GM15510 (cell line): ENCODE data around the gene VTI1A.

Experiments
- POLR2A ChIP-seq: IDR thresholded peaks from 3 replicates; pipeline ENCODE4 v1.6.1; 2011; ENCODE audit warnings: borderline replicate concordance; ENCODE audit not compliant: insufficient read length; ENCODE audit errors: extremely low read depth

VTI1A gene

DNA sequence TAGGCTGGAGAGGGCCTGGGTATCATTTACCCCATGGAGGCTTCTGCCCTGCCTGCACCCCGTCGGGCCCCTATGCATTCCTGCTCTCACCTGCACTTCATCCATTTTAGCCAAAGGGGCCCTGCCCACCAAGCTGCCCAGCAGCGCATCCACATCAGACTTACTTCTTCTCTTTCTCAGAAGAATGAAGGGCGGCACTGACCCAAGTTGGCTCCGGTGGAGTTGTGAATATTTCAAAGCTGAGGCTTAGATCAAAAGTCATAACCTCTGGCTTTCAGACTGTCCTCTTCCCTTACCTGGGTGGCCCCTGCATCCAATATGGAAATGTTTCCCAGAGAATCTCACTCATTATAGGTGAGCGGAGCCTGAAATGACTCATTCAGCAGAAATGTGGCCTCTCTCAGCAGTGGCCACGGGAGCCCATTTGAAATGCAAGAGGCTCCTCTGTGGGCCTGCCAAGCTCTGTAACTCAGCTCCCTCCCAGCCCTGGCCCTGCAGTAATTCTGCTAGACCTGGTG, 385.4 kb downstream of the VTI1A start:
- TF ChIP-seq POLR2A = no peak

DNA sequence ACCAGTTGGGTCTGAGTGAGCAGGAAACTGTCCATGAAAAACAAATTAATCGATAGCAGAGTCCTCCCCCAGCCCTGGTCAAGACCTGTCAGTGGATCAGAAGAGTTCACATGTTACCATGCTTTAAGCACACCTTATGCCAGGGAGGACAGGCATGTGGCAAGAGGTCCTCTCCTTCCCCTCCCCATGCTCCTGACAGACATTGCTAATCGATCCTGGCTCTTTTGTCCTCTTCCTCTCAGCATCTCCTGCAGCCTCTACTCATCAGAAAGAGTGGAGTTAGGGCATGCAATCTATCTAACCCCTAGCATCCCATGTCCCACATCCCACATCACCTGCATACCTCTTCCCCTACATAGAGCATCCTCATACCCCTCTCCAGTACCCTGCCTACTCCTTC, 385.9 kb downstream of the VTI1A start:
- no peak for TF ChIP-seq POLR2A

DNA sequence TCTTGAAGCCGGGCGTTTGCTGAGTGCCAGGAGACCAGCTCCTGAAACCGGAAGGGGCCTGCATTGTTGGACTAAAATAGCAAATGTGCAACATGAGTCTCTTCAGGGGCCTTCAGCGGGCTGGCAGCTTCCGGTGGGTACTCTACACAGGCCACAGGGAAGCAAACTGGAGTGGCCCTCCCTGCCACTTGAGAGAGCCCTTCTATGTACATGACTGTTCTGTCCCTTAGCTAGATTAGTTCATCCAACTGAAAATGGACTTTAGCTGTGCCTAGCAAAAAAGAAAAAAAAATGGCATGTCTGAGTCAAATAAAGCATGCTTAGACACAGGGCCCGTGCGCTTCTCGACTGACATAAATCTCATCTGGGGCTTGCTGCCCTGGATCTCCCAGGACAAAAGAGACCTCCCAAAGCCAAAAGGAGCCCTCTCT, 387.8 kb downstream of the VTI1A start:
- no peak for TF ChIP-seq POLR2A

DNA sequence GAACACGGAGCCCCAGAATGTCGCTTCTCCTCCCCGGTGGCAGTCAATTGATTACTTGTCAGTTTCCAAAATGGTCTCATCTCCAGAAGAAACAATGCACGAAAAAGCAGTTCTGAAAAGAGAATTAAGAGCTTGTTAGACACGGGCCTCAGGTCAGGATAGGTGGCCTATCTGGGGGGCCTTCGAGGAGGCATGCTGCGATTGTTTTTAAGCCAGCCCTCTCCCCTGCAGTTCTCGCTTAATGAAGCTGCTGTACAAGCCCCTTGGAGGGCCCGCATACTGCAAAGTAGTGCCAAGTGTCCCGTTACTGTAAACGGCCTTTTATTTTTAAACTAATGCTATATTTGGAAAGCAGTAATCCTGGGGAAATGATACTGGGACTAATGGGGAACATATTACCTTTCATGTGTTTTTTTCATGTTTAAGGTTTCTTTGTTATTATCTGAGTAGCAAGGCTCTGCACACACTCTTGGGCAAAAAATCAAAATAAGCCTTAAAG, 388.3 kb downstream of the VTI1A start:
- TF ChIP-seq POLR2A = no peak

DNA sequence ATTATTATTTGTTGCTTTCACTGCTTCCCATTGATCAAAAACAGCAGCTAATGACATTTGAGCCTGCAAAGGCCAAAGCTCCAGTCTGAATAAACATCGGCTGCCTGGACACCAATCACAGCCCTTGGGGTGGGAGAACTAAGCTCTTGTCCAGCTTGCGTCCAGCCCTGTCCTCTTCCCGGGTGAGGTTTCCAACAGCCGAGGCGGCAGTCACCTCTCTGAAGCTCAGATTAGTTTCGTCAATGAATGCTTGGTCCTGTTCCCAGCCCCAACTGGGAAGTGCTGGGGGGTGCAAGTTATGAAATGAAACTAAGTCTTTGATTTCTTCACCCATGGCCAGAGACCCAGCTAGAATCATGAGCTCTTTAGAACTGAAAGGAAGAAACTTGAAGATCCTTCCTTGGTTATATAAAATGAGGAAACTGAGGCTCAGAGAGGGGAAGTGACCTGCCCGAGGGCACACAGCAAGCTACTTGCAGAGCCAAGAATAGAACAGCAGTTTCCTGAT, 389.0 kb downstream of the VTI1A start:
- no peak for TF ChIP-seq POLR2A

DNA sequence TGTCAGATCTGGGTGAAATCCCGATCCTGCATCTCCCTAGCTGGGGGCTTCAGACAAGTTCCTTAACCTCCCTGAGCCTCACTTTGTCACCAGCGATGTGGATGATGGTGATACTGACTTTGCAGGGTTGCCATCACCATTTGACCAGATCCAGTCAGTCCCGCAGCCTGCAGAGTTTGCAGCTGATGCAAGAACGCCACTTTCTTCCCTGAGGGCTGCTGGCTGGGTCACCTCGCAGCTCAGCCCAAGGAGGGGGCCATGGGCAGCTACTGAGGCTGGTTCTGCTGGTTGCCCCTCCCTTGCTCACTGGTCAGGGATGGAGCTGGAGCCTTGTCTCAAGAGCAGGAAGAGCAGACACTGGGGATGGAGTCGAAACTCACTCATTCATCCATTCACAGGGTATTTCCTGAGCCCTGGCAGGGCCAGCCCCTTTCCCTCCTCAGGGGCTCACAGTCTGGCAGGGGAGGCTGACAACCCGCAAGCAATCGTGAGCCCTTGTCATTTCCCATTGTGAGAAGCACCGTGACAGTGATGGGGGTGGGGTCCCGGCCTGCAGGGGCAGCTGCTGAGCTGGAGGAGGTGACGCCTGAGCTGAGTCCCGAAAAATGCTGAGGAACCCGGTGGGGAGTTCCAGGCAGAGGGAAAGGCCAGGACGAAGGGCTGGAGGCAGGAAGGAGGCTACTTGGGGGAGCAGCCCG, 391.9 kb downstream of the VTI1A start:
- TF ChIP-seq POLR2A = no peak

DNA sequence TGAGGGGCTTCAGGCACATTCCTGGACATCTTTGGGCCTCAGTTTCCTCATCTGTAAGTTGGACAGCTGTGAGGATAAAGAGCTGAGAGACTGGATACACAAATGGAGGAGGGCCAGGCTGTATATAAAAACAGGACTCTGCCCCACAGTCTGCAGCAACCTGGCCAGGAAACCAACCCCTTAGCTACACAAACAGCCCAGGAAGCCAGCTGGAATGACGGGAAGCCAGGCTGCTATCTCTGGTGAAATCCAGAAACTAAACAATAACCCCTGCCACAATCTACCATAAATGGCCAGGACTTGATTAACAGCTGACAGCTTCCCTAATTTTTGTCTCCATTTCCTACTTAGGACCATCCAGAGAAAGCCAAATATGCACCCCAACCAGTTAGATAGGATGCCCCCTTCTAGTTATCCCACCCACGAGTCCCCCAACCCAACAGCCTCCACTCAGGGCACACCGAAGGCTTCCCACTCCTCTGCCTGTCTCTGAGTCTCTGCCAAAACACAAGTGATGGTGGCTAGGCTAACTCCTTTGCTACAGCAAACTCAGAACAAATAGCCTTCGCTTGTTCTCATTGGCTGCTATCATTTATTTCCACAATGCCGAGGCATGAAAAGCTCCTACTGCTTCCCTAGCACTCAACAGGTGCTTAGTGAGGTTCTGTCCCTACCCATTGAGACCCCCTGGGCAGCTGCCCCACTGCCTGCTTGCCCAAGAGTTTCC, 393.1 kb downstream of the VTI1A start:
- no peak for TF ChIP-seq POLR2A

DNA sequence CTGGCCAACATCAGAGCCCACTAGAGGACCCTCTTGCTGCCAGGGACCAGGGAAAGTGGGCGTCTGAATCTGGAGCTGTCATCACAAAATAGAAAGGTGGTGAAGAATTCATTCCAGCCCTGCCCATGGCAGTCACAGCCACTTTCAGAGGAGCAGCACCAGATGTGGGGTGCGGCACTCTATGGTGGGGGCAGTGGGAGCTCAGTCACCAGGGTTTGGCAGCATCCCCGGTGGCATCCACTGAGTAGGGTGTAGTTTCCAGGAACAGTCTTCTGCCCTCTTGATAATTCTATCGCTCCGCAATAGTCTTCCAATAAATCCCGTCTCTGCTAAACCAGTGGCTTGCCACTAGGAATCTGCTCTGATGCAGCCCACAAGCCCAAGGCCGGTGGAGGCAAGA, 394.5 kb downstream of the VTI1A start:
- TF ChIP-seq POLR2A = no peak

DNA sequence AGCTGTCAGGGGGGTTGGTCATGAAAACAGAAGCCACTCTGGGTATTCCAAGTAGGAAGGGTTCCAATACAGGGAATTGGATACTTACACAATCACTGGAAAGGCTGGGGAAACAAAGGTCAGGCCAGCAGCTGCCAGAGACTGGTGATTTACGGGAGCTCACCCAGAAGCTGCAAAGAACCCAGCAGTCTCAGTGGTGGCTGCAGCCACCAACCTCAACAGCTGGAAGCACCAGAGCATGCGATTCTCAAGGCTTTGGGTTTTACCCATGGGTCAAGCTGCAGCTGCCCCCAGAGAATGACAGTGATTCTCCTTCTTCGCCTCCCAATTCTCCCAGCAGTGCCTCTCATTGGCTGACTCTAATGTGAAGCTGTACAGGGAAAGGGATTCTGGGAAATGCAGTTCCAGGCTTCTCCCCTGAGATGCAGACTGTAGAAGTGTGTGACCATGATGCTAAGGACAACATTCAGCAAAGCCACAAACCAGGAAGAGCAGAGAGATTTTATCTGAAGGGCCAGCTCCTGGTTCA, 395.9 kb downstream of the VTI1A start:
- no peak for TF ChIP-seq POLR2A

DNA sequence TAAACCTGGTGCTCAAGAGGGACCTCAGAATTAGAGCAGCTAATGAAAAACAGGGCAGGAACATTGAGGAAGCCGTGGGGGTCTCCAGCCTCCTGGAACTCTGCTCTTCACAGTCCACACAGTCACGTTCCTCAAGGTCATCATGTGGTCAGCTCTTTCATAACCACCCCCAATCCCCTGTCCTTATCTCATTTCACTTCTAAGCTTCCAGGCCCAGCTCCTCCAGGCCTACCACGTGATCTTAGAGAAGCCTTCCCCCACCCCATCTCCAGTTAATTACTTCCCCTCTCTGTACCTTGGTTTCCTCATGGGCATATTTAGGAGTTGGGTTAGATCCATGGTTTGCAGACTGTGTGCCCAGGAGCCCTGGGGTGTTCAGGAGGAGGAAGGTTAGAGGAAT, 396.6 kb downstream of the VTI1A start:
- TF ChIP-seq POLR2A = no peak

DNA sequence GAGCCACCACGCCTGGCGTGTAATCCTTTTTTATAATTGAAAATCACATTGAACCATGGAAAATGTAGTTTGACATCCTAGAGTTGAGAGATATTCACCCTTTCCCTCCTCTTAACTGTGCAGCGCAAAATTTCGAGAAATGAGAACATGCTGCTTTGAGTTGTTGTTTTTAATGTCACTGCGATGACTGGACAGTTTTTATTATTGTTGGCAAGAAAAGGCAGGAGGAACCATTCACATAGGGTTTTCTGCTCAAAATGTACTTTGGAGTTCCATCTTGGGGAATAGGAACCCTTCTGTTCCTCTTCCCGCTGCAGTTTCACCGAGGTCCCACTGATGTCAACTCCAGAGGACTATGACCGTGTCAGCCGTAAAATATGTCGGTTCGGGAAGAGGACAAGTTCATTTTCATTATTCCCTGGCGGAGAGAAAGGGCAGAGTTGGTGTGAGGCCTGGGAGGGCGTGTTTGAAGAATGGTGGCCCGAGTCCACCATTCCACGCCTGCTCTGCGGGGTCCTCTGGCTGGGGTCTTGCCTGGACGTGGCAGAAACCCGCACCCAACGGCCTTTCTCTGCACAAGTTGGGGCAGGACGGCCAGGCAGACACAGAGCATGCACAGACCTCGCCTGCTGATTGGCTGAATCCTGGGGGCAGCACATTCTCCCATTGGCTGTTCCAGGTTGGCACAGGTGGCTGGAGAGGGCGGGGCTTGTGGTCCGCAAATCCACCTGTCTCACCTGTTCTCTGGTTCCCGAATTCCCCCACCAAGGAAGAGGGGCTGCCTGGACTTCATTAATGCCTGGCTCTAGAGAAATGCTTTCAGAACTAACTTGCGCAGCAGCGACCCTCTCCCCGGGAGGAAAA, 397.9 kb downstream of the VTI1A start:
- TF ChIP-seq POLR2A = no peak

DNA sequence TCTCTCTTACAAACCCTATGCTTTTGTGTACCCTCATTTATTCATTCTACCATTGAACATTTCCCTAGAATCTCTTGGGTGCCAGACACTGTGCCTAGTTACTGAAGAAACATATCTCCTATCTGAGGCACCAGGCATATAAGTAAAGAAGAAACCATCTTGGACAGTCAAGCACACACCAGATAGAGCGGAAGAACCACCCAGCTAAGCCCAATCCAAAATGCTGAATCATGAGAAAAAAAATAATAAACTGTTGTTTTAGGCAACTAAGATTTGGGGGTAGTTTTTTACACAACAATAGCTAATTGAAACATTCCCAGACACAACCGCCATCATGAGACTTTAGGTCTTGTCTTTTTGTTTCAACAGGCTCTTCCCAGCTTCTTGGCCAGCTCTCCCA, 400.8 kb downstream of the VTI1A start:
- no peak for TF ChIP-seq POLR2A

DNA sequence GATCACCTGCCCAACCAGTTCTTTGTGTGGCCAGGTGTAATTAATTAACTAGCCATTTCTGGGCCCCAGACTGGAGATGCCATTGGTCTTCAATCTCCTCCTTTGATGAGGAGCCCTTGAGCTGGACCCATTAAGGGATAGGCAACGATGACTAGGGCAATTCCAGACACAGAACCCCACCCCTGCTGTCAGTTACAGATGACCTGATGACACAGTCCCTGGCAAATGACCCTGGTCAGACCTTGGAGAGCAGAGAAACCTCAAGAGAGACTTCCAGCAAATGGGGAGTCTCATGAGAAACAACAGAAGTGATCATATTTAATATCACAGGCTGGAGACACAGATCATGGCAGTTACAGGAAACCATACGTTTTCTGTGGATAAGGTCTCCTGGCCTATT, 401.2 kb downstream of the VTI1A start:
- no peak for TF ChIP-seq POLR2A

DNA sequence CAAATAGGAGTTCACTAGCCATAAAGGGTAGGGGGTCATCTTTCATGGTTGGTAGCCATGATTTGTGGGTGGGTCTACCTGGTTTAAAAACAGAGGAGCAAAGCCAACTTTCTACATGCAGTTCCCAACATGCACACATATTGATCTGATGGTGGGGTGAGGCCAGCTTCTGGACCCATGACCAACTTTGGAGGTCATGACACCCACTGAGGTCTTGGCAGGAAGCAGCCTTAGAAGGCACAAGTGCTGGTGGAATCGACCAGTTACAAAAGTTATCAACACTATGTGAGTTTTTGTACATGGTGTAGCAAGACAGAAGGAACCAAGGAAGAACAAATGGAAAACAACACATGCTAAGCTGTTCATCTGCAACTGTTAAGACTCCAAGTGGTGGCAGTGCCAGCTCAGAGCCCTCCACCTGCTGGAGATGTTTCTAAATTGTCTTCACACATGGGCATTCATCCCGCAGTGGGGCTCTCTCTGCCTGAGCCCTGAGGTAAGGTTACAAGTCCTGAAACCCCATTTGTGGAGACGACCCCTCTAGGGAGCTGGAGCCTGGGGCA, 401.9 kb downstream of the VTI1A start:
- TF ChIP-seq POLR2A = no peak
